Gastroesophageal sphincter (tissue), 4 donors: Measurements from ENCODE around the gene WDR90. TPM values are rescaled to one million over a fixed set of nuclear protein-coding genes. Genes with fewer than 3 reads are reported as not detected.

Experiments used
- ATAC-seq: fragments of 150-250 bp; one replicate; pipeline ENCODE4 v1.9.1; 2016; ENCODE audit warnings: mild to moderate bottlenecking, moderate library complexity
- H3K27ac ChIP-seq, 4 donors: fragments of 200-600 bp; sonication (generic) in 3 of 4; 1 replicate in 3 of 4; 2 replicates in 1 of 4; pipeline ENCODE4 v1.5.1; 2016 to 2019
- H3K27me3 ChIP-seq: fragments of 200-600 bp; sonication (generic); one replicate; pipeline ENCODE4 v1.5.1; 2019
- H3K36me3 ChIP-seq, 2 donors: fragments of 200-600 bp; sonication (generic); one replicate each; pipeline ENCODE4 v1.5.1; 2019; ENCODE audit warnings: control low read depth in 1 of 2
- H3K4me1 ChIP-seq, 3 donors: fragments of 200-600 bp; sonication (generic); 1 replicate in 2 of 3; 2 replicates in 1 of 3; pipeline ENCODE4 v1.5.1; 2016 to 2019; ENCODE audit warnings: control low read depth in 2 of 3
- H3K4me3 ChIP-seq, 2 donors: fragments of 200-600 bp; sonication (generic); one replicate each; pipeline ENCODE4 v1.5.1; 2019; ENCODE audit warnings: mild to moderate bottlenecking in 1 of 2, moderate library complexity in 1 of 2
- H3K9me3 ChIP-seq, 3 donors: fragments of 200-600 bp; sonication (generic); one replicate each; pipeline ENCODE4 v1.5.1; 2017 to 2019; ENCODE audit warnings: control low read depth in 2 of 3
- EP300 ChIP-seq: sonication (generic); formaldehyde crosslinking; IDR thresholded peaks from one replicate; pipeline ENCODE4 v1.6.1; 2017; ENCODE audit warnings: antibody characterized with exemption, mild to moderate bottlenecking
- POLR2A ChIP-seq, 2 donors: fragments of 450-650 bp; IDR thresholded peaks; one replicate each; pipeline ENCODE4 v1.6.1; 2017; ENCODE audit warnings: antibody characterized with exemption in 2 of 2, mild to moderate bottlenecking in 2 of 2, moderate library complexity in 1 of 2
- POLR2AphosphoS5 ChIP-seq: sonication (generic); formaldehyde crosslinking; IDR thresholded peaks from one replicate; pipeline ENCODE4 v1.6.1; 2017; ENCODE audit warnings: antibody characterized with exemption
- WGBS, 2 donors: methylation state at CpG; one replicate each; pipeline ENCODE4 v1.1.5; 2018; ENCODE audit warnings: low coverage in 1 of 2; 5-methylcytosine and 5-hydroxymethylcytosine counted together
- total RNA-seq, 4 donors: library from RNA; depleted of rRNA; stranded (reverse); fragments of >200 nt; gene quantifications; one replicate each; pipeline ENCODE4 v1.1.0, GENCODE V29; 2016
- TF ChIP-seq, protein P1 (sequence below), 4 experiments: fragments of 200-600 bp in 2 of 4; fragments of 450-650 bp in 2 of 4; sonication (generic) in 1 of 4; IDR thresholded peaks; one replicate each; pipeline ENCODE4 v1.5.1; 2017 to 2019; ENCODE audit warnings: antibody characterized with exemption in 4 of 4, mild to moderate bottlenecking in 2 of 4, moderate library complexity in 2 of 4

WDR90 gene
- total RNA-seq, 4 donors from 2014 or later, result 8.5 to 21.2 (median 16.8) TPM

DNA sequence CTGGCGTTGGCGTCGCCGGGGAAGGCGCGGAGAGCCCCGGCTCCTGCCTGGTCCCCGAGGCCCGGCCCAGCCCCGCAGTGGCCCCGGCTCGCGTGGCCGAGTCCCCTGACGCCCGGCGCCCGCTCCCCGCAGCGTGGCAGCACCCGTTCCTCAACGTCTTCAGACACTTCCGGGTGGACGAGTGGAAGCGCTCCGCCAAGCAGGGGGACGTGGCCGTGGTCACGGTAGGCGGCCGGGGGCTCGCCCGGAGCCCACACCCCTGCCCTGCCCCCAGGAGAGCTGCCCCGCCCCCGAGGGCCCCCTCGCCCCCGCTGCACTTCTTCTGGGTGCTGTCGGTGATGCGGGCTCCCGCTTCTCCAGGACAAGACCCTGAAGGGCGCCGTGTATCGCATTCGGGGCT, 466 bp downstream of the WDR90 start:
- Histone ChIP-seq H3K9me3 (no peaks in the 10 kb centered on the region), H3K4me1 (peaks cover 0 to 61% (median 28%) of the 10 kb centered on the region in 3 donors), H3K4me3 (peak overlapping the region; percentile 90 to 92), H3K36me3 (peaks cover 0 to 34% of the 10 kb centered on the region in 2 donors), H3K27ac (peak overlapping the region in 3 of 4 donors; percentile 87 to 93 (median 89)), H3K27me3 (no peaks in the 10 kb centered on the region)
- no CpG with 5 or more reads among the region's 44 CpGs for WGBS, 2 donors
- ATAC-seq, result no peak
- TF ChIP-seq POLR2AphosphoS5 (no peak), POLR2A (IDR thresholded peaks at IDR 0.05) (no peak), EP300 (no peak)
- TF ChIP-seq, protein P1, sequence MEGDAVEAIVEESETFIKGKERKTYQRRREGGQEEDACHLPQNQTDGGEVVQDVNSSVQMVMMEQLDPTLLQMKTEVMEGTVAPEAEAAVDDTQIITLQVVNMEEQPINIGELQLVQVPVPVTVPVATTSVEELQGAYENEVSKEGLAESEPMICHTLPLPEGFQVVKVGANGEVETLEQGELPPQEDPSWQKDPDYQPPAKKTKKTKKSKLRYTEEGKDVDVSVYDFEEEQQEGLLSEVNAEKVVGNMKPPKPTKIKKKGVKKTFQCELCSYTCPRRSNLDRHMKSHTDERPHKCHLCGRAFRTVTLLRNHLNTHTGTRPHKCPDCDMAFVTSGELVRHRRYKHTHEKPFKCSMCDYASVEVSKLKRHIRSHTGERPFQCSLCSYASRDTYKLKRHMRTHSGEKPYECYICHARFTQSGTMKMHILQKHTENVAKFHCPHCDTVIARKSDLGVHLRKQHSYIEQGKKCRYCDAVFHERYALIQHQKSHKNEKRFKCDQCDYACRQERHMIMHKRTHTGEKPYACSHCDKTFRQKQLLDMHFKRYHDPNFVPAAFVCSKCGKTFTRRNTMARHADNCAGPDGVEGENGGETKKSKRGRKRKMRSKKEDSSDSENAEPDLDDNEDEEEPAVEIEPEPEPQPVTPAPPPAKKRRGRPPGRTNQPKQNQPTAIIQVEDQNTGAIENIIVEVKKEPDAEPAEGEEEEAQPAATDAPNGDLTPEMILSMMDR (IDR thresholded peaks at IDR 0.05), result no peak

DNA sequence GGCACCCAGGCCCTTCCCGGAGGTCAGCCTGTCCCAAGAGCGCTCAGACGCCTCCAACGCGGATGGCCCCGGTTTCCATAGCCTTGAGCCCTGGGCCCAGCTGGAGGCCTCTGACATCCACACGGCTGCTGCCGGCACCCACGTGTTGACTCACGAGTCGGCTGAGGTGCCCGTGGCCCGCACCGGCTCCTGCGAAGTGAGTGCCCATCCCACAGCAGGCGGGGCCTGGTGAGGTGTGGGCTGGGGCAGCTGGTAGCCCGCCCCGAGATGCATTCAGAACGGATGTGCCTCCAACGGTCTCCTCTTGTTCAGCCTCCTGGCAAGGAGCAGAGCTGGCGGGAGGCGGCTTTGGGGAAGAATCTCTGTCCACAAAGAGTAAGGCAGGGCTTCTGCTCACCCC, 2.7 kb downstream of the WDR90 start:
- peaks cover 0 to 52% of the 10 kb centered on the region in 2 donors for H3K36me3 ChIP-seq

DNA sequence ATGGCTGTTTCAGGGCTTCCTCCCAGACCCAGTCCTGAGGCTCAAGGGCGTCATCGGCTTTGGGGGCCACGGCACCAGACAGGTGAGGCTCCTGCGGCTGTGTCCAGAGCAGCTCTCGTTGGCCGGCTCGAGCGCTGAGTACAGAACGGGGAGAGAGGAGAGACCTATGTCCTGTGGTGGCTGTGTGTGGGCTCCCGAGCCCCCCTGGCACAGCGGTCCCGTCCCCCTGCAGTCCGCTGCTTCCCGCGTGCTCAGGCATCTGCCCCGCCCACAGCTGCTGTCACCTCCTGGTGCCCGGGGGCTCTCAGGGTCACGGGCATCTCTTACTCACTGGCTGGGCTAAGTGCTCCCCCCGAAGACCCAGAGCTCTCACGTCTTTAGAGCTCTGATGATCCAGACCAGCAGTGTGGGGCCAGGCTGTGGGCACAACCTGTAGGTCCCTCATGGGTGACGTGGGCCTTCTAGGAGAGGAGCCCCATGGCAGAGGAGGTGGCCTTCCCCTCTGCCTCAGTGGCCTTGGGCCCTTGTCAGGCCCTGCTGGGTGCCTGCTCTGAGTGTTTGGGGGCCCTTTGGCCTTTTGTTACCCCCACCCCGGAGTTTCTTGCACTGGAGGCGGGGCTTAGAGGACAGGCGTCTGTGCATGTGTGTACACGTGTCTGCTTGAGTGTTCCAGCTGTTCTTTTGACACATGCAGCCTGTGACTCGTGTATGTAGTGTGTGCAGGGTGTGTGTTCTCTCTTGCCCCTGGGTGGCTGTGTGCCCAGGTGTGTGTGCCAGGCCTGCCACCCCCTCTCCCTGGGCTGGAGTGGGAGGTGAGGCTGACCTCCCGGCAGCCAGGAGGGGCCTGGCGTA, 3.5 kb downstream of the WDR90 start:
- Histone ChIP-seq H3K4me1 (peaks cover 0 to 31% (median 20%) of the 10 kb centered on the region in 3 donors), H3K27ac (no peak overlapping the region), H3K9me3 (no peaks in the 10 kb centered on the region), H3K36me3 (peaks cover 0 to 58% of the 10 kb centered on the region in 2 donors), H3K27me3 (no peaks in the 10 kb centered on the region), H3K4me3 (no peak overlapping the region)
- whole genome bisulfite sequencing, 2 donors, result no CpG with 5 or more reads among the region's 28 CpGs
- ATAC-seq, result no peak
- TF ChIP-seq, protein P1 (IDR thresholded peaks at IDR 0.05), result no peak
- TF ChIP-seq POLR2A (IDR thresholded peaks at IDR 0.05) (no peak), EP300 (no peak), POLR2AphosphoS5 (no peak)

More for the DNA sequence above, 2.7 kb downstream of the WDR90 start:
- H3K27me3 ChIP-seq, result no peaks in the 10 kb centered on the region
- H3K9me3 ChIP-seq, result no peaks in the 10 kb centered on the region
- TF ChIP-seq POLR2AphosphoS5 (no peak), POLR2A (IDR thresholded peaks at IDR 0.05) (no peak), EP300 (no peak)
- TF ChIP-seq, protein P1 (IDR thresholded peaks at IDR 0.05), result no peak
- H3K4me1 ChIP-seq, result peaks cover 0 to 39% (median 21%) of the 10 kb centered on the region in 3 donors
- no peak for ATAC-seq
- no peak overlapping the region for H3K4me3 ChIP-seq
- H3K27ac ChIP-seq, result no peak overlapping the region
- no CpG with 5 or more reads among the region's 22 CpGs for WGBS, 2 donors

DNA sequence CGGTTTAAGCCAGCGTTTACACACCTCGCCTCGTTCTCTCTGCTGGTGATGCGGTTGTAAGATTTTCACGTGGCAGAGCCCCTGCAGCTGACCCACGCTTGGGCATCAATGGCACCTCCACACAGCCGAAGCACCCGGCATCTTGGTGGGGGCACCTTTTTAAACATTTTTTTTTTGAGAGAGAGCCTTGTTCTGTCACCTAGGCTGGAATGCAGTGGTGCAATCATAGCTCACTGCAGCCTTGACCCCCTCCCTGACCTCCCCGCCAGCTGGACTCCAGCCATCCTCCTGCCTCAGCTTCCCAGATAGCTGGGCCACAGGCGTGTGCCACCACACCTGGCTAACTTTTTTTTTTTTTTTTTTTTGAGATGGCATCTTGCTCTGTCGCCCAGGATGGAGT, 4.9 kb downstream of the WDR90 start:
- H3K4me3 ChIP-seq, result no peak overlapping the region
- no peak overlapping the region for H3K27ac ChIP-seq
- WGBS, 2 donors, result 88 to 90% methylated on average over 6 to 10 of the region's 12 CpGs
- H3K4me1 ChIP-seq, result peaks cover 0 to 18% (median 9%) of the 10 kb centered on the region in 3 donors
- no peak for ATAC-seq
- H3K27me3 ChIP-seq, result no peaks in the 10 kb centered on the region
- no peaks in the 10 kb centered on the region for H3K9me3 ChIP-seq
- H3K36me3 ChIP-seq, result peaks cover 0 to 70% of the 10 kb centered on the region in 2 donors
- TF ChIP-seq EP300, result no peak
- no peak for TF ChIP-seq POLR2AphosphoS5
- TF ChIP-seq, protein P1 (IDR thresholded peaks at IDR 0.05), result no peak
- no peak for TF ChIP-seq POLR2A (IDR thresholded peaks at IDR 0.05)

DNA sequence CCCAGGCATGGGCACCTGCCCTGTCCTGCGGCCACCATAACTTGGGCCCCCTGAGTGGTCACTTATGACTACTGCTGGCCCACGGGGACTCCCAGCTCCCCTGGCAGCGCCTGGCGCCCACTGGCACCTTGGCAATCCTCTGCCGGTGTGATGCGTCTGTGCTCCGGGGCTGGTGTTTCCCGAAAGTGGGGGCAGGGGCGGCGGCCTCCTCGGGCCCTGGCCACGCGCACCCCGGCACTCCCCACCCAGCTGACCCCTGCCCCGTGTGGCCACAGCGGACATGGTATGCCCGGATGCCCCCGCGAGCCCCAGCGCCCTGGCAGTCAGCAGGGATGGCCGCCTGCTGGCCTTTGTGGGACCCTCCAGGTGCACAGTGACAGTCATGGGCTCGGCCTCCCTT, 8.3 kb downstream of the WDR90 start:
- no peak overlapping the region for H3K4me3 ChIP-seq
- TF ChIP-seq POLR2A (IDR thresholded peaks at IDR 0.05) (no peak), EP300 (no peak), POLR2AphosphoS5 (no peak)
- TF ChIP-seq, protein P1 (IDR thresholded peaks at IDR 0.05), result no peak
- no peak overlapping the region for H3K27ac ChIP-seq
- ATAC-seq, result no peak
- H3K4me1 ChIP-seq, result peaks cover 0 to 24% (median 12%) of the 10 kb centered on the region in 3 donors
- WGBS, 2 donors, result no CpG with 5 or more reads among the region's 22 CpGs
- no peaks in the 10 kb centered on the region for H3K27me3 ChIP-seq
- H3K9me3 ChIP-seq, result no peaks in the 10 kb centered on the region
- peaks cover 0 to 57% of the 10 kb centered on the region in 2 donors for H3K36me3 ChIP-seq
